CD4-positive, alpha-beta memory T cell (primary cell): ENCODE data around the gene RTN4. TPM values are rescaled to one million over a fixed set of nuclear protein-coding genes. Genes with fewer than 3 reads are reported as not detected.
"Not testable (repeated sequence)": the region's sequence is repeated elsewhere in the genome, so short reads cannot be mapped to it uniquely, and the experiment has no call there.

Experiments used
- CTCF ChIA-PET: fragments of 350-600 bp; sonication (Branson Sonifier 250); formaldehyde crosslinking; loops from one replicate; lab custom pipeline; 2021; ENCODE audit warnings: inconsistent platforms; ENCODE audit not compliant: partially characterized antibody; lab: Charles Lee
- POLR2A ChIA-PET: fragments of 350-600 bp; sonication (Branson Sonifier 250); formaldehyde crosslinking; loops from one replicate; lab custom pipeline; 2021; ENCODE audit not compliant: partially characterized antibody; lab: Charles Lee
- DNase-seq, 5 donors: peaks; one replicate each; pipeline versions ENCODE4 v3.0.0 to v3.0.0-alpha.2; 2020 to 2022; ENCODE audit warnings: mixed read lengths in 1 of 5
- H3K27ac ChIP-seq: one replicate; pipeline ENCODE4 v1.7.0; 2013; ENCODE audit warnings: low read depth, low read length
- H3K27me3 ChIP-seq: 2 replicates; pipeline ENCODE4 v1.7.0; 2013; ENCODE audit warnings: mild to moderate bottlenecking, low read length, moderate library complexity; ENCODE audit not compliant: insufficient read depth
- H3K36me3 ChIP-seq: 2 replicates; pipeline ENCODE4 v1.7.0; 2013; ENCODE audit warnings: mild to moderate bottlenecking, low read length, moderate library complexity; ENCODE audit not compliant: insufficient read depth
- H3K4me1 ChIP-seq: 2 replicates; pipeline ENCODE4 v1.7.0; 2013; ENCODE audit warnings: mild to moderate bottlenecking, low read length, moderate library complexity; ENCODE audit not compliant: insufficient read depth
- H3K4me3 ChIP-seq, 2 donors: one replicate each; pipeline ENCODE4 v1.7.0; 2013; ENCODE audit warnings: low read length in 2 of 2, mild to moderate bottlenecking in 1 of 2
- H3K9me3 ChIP-seq, 2 donors: one replicate each; pipeline ENCODE4 v1.7.0; 2013; ENCODE audit warnings: low read length in 2 of 2, control low read depth in 1 of 2; ENCODE audit not compliant: control insufficient read depth in 1 of 2
- H3K27ac Mint-ChIP-seq, 7 donors: one replicate each; pipeline ENCODE4 v1.8.0; 2020 to 2021; ENCODE audit warnings: mixed read lengths in 7 of 7, mild to moderate bottlenecking in 6 of 7, inconsistent platforms in 3 of 7, moderate library complexity in 3 of 7
- H3K27me3 Mint-ChIP-seq, 2 donors: one replicate each; pipeline ENCODE4 v1.8.0; 2020 to 2021; ENCODE audit warnings: mixed read lengths in 2 of 2
- H3K36me3 Mint-ChIP-seq, 2 donors: one replicate each; pipeline ENCODE4 v1.8.0; 2020 to 2021; ENCODE audit warnings: mixed read lengths in 2 of 2, inconsistent platforms in 1 of 2, mild to moderate bottlenecking in 1 of 2
- H3K4me1 Mint-ChIP-seq, 4 donors: one replicate each; pipeline ENCODE4 v1.8.0; 2020 to 2021; ENCODE audit warnings: mixed read lengths in 4 of 4, mild to moderate bottlenecking in 1 of 4
- H3K4me3 Mint-ChIP-seq, 8 donors: one replicate each; pipeline ENCODE4 v1.8.0; 2020 to 2021; ENCODE audit warnings: mixed read lengths in 8 of 8, mild to moderate bottlenecking in 7 of 8, moderate library complexity in 6 of 8, inconsistent platforms in 3 of 8
- H3K9me3 Mint-ChIP-seq, 8 donors: one replicate each; pipeline ENCODE4 v1.8.0; 2020 to 2021; ENCODE audit warnings: mixed read lengths in 8 of 8, mild to moderate bottlenecking in 5 of 8, inconsistent platforms in 3 of 8, moderate library complexity in 1 of 8
- intact Hi-C: fragments of 100-400 bp; cut with micrococcal nuclease; formaldehyde crosslinking; loops from one replicate; pipeline ENCODE4 v1.15.1; 2023
- polyA plus RNA-seq, 2 donors: library from polyadenylated mRNA; unstranded; fragments of 300-500 nt; fragmentation: Illumina TruSeq; gene quantifications; one replicate each; pipeline ENCODE4 v1.2.3, GENCODE V29; 2021
- total RNA-seq, 2 experiments: library from RNA; stranded (reverse); gene quantifications; one replicate each; pipeline ENCODE4 v1.2.3, GENCODE V29; 2021

RTN4 gene
- total and polyA plus RNA-seq, 4 experiments from 2014 or later = 73.8 to 90.0 (median 85.2) TPM

DNA sequence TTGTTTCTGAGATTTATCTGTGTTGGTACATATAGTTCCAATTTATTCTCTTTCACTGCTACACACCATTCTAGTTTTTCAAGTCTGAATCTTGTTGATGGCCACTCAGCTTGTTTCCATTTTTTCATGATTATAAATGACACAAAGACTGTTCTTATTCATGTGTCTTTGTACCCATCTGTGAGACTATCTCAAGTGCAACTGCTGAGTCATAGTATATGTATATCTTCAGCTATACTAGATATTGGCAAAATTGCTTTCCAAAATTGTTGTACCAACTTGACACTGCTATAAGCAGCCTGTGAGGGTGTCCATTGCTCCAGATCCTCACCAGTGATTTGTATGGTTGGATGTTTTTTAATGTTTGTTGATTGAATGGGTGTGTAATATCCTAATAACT lies 37.2 kb upstream of the RTN4 start:
- H3K4me1 ChIP-seq = peaks cover 3% of the 10 kb centered on the region
- CTCF ChIA-PET = no interaction called here
- no peaks in the 10 kb centered on the region for H3K36me3 ChIP-seq
- H3K27me3 ChIP-seq = no peaks in the 10 kb centered on the region
- DNase-seq = no peak
- no peak overlapping the region for H3K4me3 ChIP-seq
- POLR2A ChIA-PET = no interaction called here
- Mint-ChIP-seq H3K27me3 (peaks cover 0 to 1% of the 10 kb centered on the region in 2 donors), H3K36me3 (no peaks in the 10 kb centered on the region), H3K9me3 (no peaks in the 10 kb centered on the region), H3K4me3 (no peak overlapping the region), H3K27ac (no peak overlapping the region), H3K4me1 (peaks cover 1 to 11% (median 3%) of the 10 kb centered on the region in 4 donors)
- intact Hi-C loops = no loop called here
- H3K27ac ChIP-seq = no peak overlapping the region
- H3K9me3 ChIP-seq = no peaks in the 10 kb centered on the region

DNA sequence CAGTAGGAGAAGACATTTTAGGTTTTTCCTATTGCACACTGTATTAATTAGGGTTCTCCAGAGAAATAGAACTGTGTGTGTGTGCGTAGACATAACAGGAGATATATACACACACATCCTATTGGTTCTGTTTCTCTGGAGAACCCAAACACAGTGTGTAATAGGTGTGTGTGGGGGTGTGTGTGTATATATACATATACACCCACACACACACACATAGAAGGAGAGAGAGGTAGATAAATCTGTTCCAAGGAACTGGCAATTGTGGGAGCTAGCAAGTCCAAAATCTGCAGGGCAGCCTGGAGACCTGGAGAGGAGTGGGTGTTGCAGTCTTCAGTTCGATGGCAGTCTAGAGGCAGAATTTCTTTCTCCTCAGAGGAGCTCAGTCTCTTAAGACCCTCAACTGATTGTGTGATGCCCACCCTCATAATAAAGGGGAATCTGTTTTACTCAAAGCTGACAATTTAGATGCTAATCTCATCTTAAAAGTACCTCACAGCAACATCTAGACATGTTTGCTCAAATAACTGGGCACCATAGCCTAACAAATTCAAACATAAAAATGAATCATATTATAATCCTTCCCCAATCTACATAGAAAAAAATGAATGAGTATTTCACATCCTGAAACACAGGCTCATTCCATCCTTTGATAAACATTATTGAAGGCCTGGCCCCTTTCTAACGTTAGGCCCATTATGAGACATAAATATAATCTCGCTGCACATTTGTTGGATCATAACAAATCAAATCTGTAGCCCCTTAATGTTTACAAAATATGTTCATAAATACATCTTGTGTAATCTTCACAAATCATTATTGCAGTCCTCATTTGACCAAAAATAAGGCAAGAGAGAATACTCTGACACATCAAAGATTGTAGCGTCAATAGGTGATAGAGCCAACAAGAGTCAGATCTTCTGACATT lies 35.1 kb upstream of the RTN4 start:
- POLR2A ChIA-PET = interaction anchor here (1.3 kb wide), 1 partner anchor 35 kb away, joined by 4 read pairs; the partner anchor contains the start of gene RTN4
- no peaks in the 10 kb centered on the region for H3K27me3 ChIP-seq
- no peak for DNase-seq
- H3K27ac ChIP-seq = no peak overlapping the region
- intact Hi-C loops = no loop called here
- no peak overlapping the region for H3K4me3 ChIP-seq
- Mint-ChIP-seq H3K27me3 (peaks cover 0 to 1% of the 10 kb centered on the region in 2 donors), H3K4me1 (peaks cover 0 to 6% (median under 1%) of the 10 kb centered on the region in 4 donors), H3K36me3 (peaks cover 0 to 2% of the 10 kb centered on the region in 2 donors), H3K4me3 (no peak overlapping the region), H3K27ac (peak overlapping the region in 1 of 7 donors; percentile 6), H3K9me3 (peaks cover 0 to 9% (median 2%) of the 10 kb centered on the region in 8 donors)
- H3K36me3 ChIP-seq = no peaks in the 10 kb centered on the region
- CTCF ChIA-PET = no interaction called here
- no peaks in the 10 kb centered on the region for H3K9me3 ChIP-seq
- no peaks in the 10 kb centered on the region for H3K4me1 ChIP-seq

DNA sequence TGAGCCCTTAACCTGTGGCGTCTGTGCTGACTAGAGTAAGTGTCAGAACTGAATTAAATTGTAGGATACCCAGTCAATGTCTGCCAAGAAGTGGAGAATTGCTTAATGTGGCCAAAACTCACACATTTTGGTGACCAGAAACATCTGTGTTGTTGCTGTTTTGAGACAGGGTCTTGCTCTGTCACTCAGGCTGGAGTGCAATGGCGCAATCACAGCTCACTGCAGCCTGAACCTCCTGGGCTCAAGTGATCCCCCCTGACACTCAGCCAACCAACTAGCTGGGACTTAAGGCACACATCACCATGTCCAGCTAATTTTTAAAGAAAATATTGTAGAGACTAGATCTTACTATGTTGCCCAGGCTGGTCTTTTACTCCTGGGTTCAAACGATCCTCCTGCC lies 34.4 kb upstream of the RTN4 start:
- intact Hi-C loops = no loop called here
- Histone ChIP-seq H3K27ac (no peak overlapping the region), H3K27me3 (no peaks in the 10 kb centered on the region), H3K9me3 (no peaks in the 10 kb centered on the region), H3K4me3 (no peak overlapping the region), H3K36me3 (no peaks in the 10 kb centered on the region), H3K4me1 (no peaks in the 10 kb centered on the region)
- CTCF ChIA-PET = interaction anchor here (1.6 kb wide), 1 partner anchor 83 kb away, joined by 5 read pairs; no protein-coding TSS in a partner anchor
- Mint-ChIP-seq H3K4me3 (no peak overlapping the region), H3K9me3 (peaks cover 0 to 15% (median 7%) of the 10 kb centered on the region in 8 donors), H3K4me1 (peaks cover 0 to 6% (median under 1%) of the 10 kb centered on the region in 4 donors), H3K27ac (no peak overlapping the region), H3K27me3 (no peaks in the 10 kb centered on the region), H3K36me3 (peaks cover 0 to 6% of the 10 kb centered on the region in 2 donors)
- POLR2A ChIA-PET = interaction anchor here (1.3 kb wide), 1 partner anchor 34 kb away, joined by 4 read pairs; the partner anchor contains the start of gene RTN4
- DNase-seq = no peak

DNA sequence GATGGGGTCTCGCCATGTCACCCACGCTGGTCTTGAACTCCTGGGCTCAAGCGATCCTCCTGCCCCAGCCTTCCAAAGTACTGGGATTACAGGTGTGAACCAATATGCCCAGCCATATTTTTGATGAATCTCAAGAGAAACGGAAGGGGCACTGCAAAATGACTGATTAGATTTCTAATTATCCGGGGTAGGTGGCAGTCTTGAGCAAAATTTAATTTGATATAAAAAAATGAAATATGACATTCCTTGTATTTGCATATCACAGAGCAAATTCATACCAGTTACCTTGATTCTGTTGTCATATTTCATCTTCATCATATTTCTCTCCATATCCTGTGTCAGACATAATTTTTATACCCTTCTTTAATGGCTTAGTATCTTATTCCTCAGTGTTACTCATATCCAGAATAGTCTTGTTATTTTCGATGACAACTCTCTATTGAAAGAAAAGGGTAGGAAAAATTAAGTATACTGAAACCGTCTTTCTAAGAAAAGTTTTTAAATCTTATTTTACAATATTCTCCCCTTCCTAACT lies 30.0 kb upstream of the RTN4 start:
- DNase-seq = no peak
- POLR2A ChIA-PET = no interaction called here
- peaks cover 1 to 6% of the 10 kb centered on the region in 2 donors for H3K27me3 Mint-ChIP-seq
- H3K4me1 Mint-ChIP-seq = peaks cover 0 to 6% (median under 1%) of the 10 kb centered on the region in 4 donors
- H3K36me3 Mint-ChIP-seq = peaks cover 0 to 6% of the 10 kb centered on the region in 2 donors
- Histone ChIP-seq H3K27me3 (no peaks in the 10 kb centered on the region), H3K27ac (no peak overlapping the region), H3K9me3 (no peaks in the 10 kb centered on the region), H3K4me3 (no peak overlapping the region), H3K4me1 (no peaks in the 10 kb centered on the region), H3K36me3 (no peaks in the 10 kb centered on the region)
- CTCF ChIA-PET = no interaction called here
- H3K27ac Mint-ChIP-seq = no peak overlapping the region
- no peak overlapping the region for H3K4me3 Mint-ChIP-seq
- intact Hi-C loops = no loop called here
- peaks cover 0 to 15% (median 8%) of the 10 kb centered on the region in 8 donors for H3K9me3 Mint-ChIP-seq

DNA sequence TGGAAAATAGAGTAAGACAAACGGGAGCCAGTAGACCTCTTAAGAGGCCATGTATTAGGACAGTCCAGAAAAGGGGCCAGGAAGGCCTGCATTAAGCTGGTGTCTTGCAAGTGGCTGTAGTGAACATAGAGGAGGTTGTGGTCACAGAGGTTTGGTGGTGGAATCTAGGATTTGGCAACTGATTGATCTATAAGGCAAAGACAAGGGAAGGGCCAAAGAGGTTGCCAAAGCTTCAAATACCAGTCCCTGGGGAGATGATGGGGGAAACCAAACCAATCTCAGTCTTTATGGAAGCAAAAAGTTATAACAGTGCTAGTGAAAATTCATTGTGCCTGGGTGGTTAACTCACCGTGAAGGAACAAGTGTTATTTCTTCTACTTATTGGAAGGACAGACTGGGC lies 28.7 kb upstream of the RTN4 start:
- CTCF ChIA-PET = no interaction called here
- Histone ChIP-seq H3K36me3 (no peaks in the 10 kb centered on the region), H3K27ac (no peak overlapping the region), H3K4me3 (no peak overlapping the region), H3K27me3 (no peaks in the 10 kb centered on the region), H3K9me3 (no peaks in the 10 kb centered on the region), H3K4me1 (no peaks in the 10 kb centered on the region)
- Mint-ChIP-seq H3K4me3 (no peak overlapping the region), H3K27ac (no peak overlapping the region), H3K9me3 (peaks cover 0 to 15% (median 8%) of the 10 kb centered on the region in 8 donors), H3K36me3 (peaks cover 0 to 6% of the 10 kb centered on the region in 2 donors), H3K27me3 (peaks cover 6% of the 10 kb centered on the region in 2 donors), H3K4me1 (peaks cover 0 to 6% (median under 1%) of the 10 kb centered on the region in 4 donors)
- intact Hi-C loops = no loop called here
- POLR2A ChIA-PET = no interaction called here
- no peak for DNase-seq

DNA sequence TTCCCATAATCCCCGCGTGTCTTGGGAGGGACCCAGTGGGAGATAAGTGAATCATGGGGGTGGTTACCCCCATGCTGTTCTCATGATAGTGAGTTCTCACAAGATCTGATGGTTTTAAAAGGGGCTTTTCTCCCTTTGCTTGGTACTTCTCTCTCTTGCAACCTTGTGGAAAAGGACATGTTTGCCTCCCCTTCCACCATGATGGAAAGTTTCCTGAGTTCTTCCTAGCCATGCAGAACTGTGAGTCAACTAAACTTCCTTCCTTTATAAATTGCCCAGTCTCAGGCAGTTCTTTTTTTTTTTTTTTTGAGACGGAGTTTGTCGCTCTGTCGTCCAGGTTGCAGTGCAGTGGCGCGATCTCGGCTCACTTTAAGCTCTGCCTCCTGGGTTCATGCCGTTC lies 26.5 kb upstream of the RTN4 start:
- H3K4me3 Mint-ChIP-seq = no peak overlapping the region
- DNase-seq = no peak
- intact Hi-C loops = no loop called here
- Histone ChIP-seq H3K36me3 (no peaks in the 10 kb centered on the region), H3K27me3 (no peaks in the 10 kb centered on the region), H3K9me3 (no peaks in the 10 kb centered on the region), H3K4me3 (no peak overlapping the region), H3K4me1 (no peaks in the 10 kb centered on the region), H3K27ac (no peak overlapping the region)
- H3K9me3 Mint-ChIP-seq = peaks cover 0 to 15% (median 8%) of the 10 kb centered on the region in 8 donors
- H3K27ac Mint-ChIP-seq = no peak overlapping the region
- H3K4me1 Mint-ChIP-seq = no peaks in the 10 kb centered on the region
- H3K27me3 Mint-ChIP-seq = peaks cover 6% of the 10 kb centered on the region in 2 donors
- H3K36me3 Mint-ChIP-seq = peaks cover 0 to 6% of the 10 kb centered on the region in 2 donors
- ChIA-PET POLR2A (no interaction called here), CTCF (interaction anchor here (0.7 kb wide), 1 partner anchor 325 kb away, joined by 3 read pairs; no protein-coding TSS in a partner anchor)

DNA sequence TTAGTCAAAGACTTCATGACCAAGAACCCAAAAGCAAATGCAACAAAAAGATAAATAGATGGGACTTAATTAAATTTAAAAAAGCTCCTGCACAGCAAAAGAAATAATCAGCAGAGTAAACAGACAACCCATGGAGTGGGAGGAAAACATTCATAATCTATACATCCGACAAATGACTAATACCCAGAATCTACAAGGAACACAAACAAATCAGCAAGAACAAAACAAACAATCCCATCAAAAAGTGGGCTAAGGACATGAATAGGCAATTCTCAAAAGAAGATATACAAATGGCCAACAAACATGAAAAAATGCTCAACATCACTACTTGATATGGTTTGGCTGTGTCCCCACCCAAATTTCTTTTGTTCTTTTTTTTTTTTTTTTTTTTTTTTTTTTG lies 25.8 kb upstream of the RTN4 start:
- H3K4me1 ChIP-seq, H3K27ac Mint-ChIP-seq, H3K36me3 Mint-ChIP-seq, H3K9me3 ChIP-seq, POLR2A ChIA-PET, CTCF ChIA-PET, H3K36me3 ChIP-seq, H3K27me3 ChIP-seq, H3K4me1 Mint-ChIP-seq, DNase-seq, H3K27me3 Mint-ChIP-seq, intact Hi-C loops, H3K4me3 Mint-ChIP-seq, H3K4me3 ChIP-seq, H3K27ac ChIP-seq: not testable (repeated sequence)
- H3K9me3 Mint-ChIP-seq = peaks cover 0 to 12% (median 6%) of the 10 kb centered on the region in 8 donors
